ENCODE data around the gene WNT3A. TPM values are rescaled to one million over a fixed set of nuclear protein-coding genes. Genes with fewer than 3 reads are reported as not detected.

Gene WNT3A
- total and polyA plus RNA-seq, 2 experiments from 2014 or later = 0.07 to 0.65 TPM

- H3K4me3 Mint-ChIP-seq = no peak overlapping the region
- TF ChIP-seq ZNF462 (CRISPR knock-in tag; IDR thresholded peaks at IDR 0.05) (no peak), ETS1 (IDR thresholded peaks at IDR 0.05) (no peak), EZH2 (IDR thresholded peaks at IDR 0.05; ENCODE audit: low read depth, unreplicated experiment) (no peak), NANOG (IDR thresholded peaks at IDR 0.05; ENCODE audit: borderline replicate concordance) (no peak)
- Histone ChIP-seq H3K4me3 (no peak overlapping the region), H3K4me2 (no peak overlapping the region), H3F3A (replicated peaks; ENCODE audit: low read depth) (no peaks in the 10 kb centered on the region), H3K79me2 (replicated peaks; ENCODE audit: insufficient read depth) (no peaks in the 10 kb centered on the region), H3K4me1 (ENCODE audit: insufficient read depth) (peaks cover 5% of the 10 kb centered on the region; the same call in 1 of the 2 replicates), H3K27me3 (ENCODE audit: insufficient read depth) (peaks cover 98% of the 10 kb centered on the region), H3K36me3 (ENCODE audit: insufficient read depth) (no peaks in the 10 kb centered on the region), H2AFZ (no peak overlapping the region), H3K9me2 (ENCODE audit: insufficient read depth) (no peaks in the 10 kb centered on the region), H4K20me1 (replicated peaks; ENCODE audit: insufficient read depth) (no peaks in the 10 kb centered on the region; the same call in 1 of the 2 replicates), H3K27ac (ENCODE audit: low read depth) (no peak overlapping the region)
- ATAC-seq (no peak), DNase-seq (ENCODE audit: low spot score) (no peak)
- peaks cover 71% of the 10 kb centered on the region for H3K27me3 Mint-ChIP-seq (ENCODE audit: insufficient read depth, low read depth, poor library complexity)
- H3K9me3 Mint-ChIP-seq = no peaks in the 10 kb centered on the region
- no peak overlapping the region for H3K27ac Mint-ChIP-seq
- peaks cover 7% of the 10 kb centered on the region for H3K4me1 Mint-ChIP-seq
- no peaks in the 10 kb centered on the region for H3K36me3 Mint-ChIP-seq (ENCODE audit: low read depth)
Measured at GRCh38 chr1:228075801-228076271, 69.0 kb downstream of the WNT3A start.

Measured in GM23338 (cell line).